ENCODE results near the gene FAM227A. TPM values are rescaled to one million over a fixed set of nuclear protein-coding genes. Genes with fewer than 3 reads are reported as not detected.

FAM227A gene
- total and polyA plus RNA-seq, 2 donors from 2014 or later = 0.80 to 3.4 TPM

- FAIRE-seq = no peak
- Histone ChIP-seq H3K9ac (ENCODE audit: low read length in 3 of 3) (peak overlapping the region; percentile 76 to 94 (median 81)), H3K27ac (ENCODE audit: low read depth in 2 of 2, low read length in 2 of 2) (peak overlapping the region in 1 of 2 donors; percentile 97), H3K9me3 (ENCODE audit: control insufficient read depth in 2 of 3, insufficient read depth in 1 of 3, low read length in 3 of 3) (no peaks in the 10 kb centered on the region), H3K4me3 (ENCODE audit: low read length in 3 of 3) (peak overlapping the region; percentile 81 to 93 (median 91)), H3K27me3 (ENCODE audit: control insufficient read depth, insufficient read depth, low read length) (no peaks in the 10 kb centered on the region), H3K4me1 (ENCODE audit: control insufficient read depth in 2 of 3, insufficient read depth in 2 of 3, low read depth in 1 of 3, low read length in 3 of 3) (peaks cover 2 to 12% (median 7%) of the 10 kb centered on the region in 3 donors), H3K36me3 (ENCODE audit: control insufficient read depth in 2 of 3, insufficient read depth in 3 of 3, low read length in 3 of 3) (no peaks in the 10 kb centered on the region)
- DNase-seq = peak in 2 of 5 donors; percentile 37 to 52
- TF ChIP-seq CTCF (IDR thresholded peaks at IDR 0.05; ENCODE audit: borderline replicate concordance, extremely low read depth, insufficient read depth) = no peak
- intact Hi-C loops (cut with DNase I) = no loop called here
Measured at GRCh38 chr22:38657045-38657909, 1.1 kb upstream of the FAM227A start.

GRCh38 chr22:38655519-38656255 lies 505 bp downstream of the FAM227A start:
- no peaks in the 10 kb centered on the region for H3K9me3 ChIP-seq (ENCODE audit: control insufficient read depth in 2 of 3, insufficient read depth in 1 of 3, low read length in 3 of 3)
- peak overlapping the region; percentile 81 to 93 (median 91) for H3K4me3 ChIP-seq (ENCODE audit: low read length in 3 of 3)
- DNase-seq (no peak), FAIRE-seq (no peak)
- no peak for TF ChIP-seq CTCF (IDR thresholded peaks at IDR 0.05; ENCODE audit: borderline replicate concordance, extremely low read depth, insufficient read depth)
- peak overlapping the region; percentile 76 to 94 (median 89) for H3K9ac ChIP-seq (ENCODE audit: low read length in 3 of 3)
- no peaks in the 10 kb centered on the region for H3K36me3 ChIP-seq (ENCODE audit: control insufficient read depth in 2 of 3, insufficient read depth in 3 of 3, low read length in 3 of 3)
- no peaks in the 10 kb centered on the region for H3K27me3 ChIP-seq (ENCODE audit: control insufficient read depth, insufficient read depth, low read length)
- H3K4me1 ChIP-seq (ENCODE audit: control insufficient read depth in 2 of 3, insufficient read depth in 2 of 3, low read depth in 1 of 3, low read length in 3 of 3) = peaks cover 2 to 12% (median 7%) of the 10 kb centered on the region in 3 donors
- H3K27ac ChIP-seq (ENCODE audit: low read depth in 2 of 2, low read length in 2 of 2) = peak overlapping the region in 1 of 2 donors; percentile 98
- intact Hi-C loops (cut with DNase I) = no loop called here

GRCh38 chr22:38653741-38654140 lies 2.5 kb downstream of the FAM227A start:
- TF ChIP-seq CTCF (IDR thresholded peaks at IDR 0.05; ENCODE audit: borderline replicate concordance, extremely low read depth, insufficient read depth) = no peak
- Histone ChIP-seq H3K9me3 (ENCODE audit: control insufficient read depth in 2 of 3, insufficient read depth in 1 of 3, low read length in 3 of 3) (no peaks in the 10 kb centered on the region), H3K4me1 (ENCODE audit: control insufficient read depth in 2 of 3, insufficient read depth in 2 of 3, low read depth in 1 of 3, low read length in 3 of 3) (peaks cover 2 to 12% (median 7%) of the 10 kb centered on the region in 3 donors), H3K4me3 (ENCODE audit: low read length in 3 of 3) (no peak overlapping the region), H3K27ac (ENCODE audit: low read depth in 2 of 2, low read length in 2 of 2) (no peak overlapping the region), H3K36me3 (ENCODE audit: control insufficient read depth in 2 of 3, insufficient read depth in 3 of 3, low read length in 3 of 3) (no peaks in the 10 kb centered on the region), H3K9ac (ENCODE audit: low read length in 3 of 3) (no peak overlapping the region), H3K27me3 (ENCODE audit: control insufficient read depth, insufficient read depth, low read length) (no peaks in the 10 kb centered on the region)
- DNase-seq (no peak), FAIRE-seq (no peak)
- intact Hi-C loops (cut with DNase I) = no loop called here

Data from kidney (tissue), 14 donors.